HepG2 (cell line): ENCODE data around the gene MED15. TPM values are rescaled to one million over a fixed set of nuclear protein-coding genes. Genes with fewer than 3 reads are reported as not detected.

Experiments used
- ATAC-seq: fragments of 200-7000 bp; cut with Tn5 transposase; 3 replicates; pipeline ENCODE4 v1.9.1; 2020; ENCODE audit warnings: mild to moderate bottlenecking, moderate library complexity
- BruUV-seq: library from RNA; stranded (reverse); fragments of 400-500 nt; replicated peaks from 2 replicates; lab custom pipeline; 2021; lab: Mats Ljungman, UMichigan
- CTCF ChIA-PET: fragments of 300-600 bp; formaldehyde crosslinking; extraction: SDS; loops from one replicate; lab custom pipeline; 2021; ENCODE audit warnings: low total read pairs, inconsistent platforms, low intra/inter-chr PET ratio; lab: Yijun Ruan, JAX
- POLR2A ChIA-PET: fragments of 350-600 bp; sonication (Branson Sonifier 250); formaldehyde crosslinking; loops from one replicate; lab custom pipeline; 2020; ENCODE audit warnings: antibody characterized with exemption, inconsistent platforms; lab: Yijun Ruan, JAX
- DNase-seq: peaks from one replicate; pipeline ENCODE4 v3.0.0-alpha.2; 2015; ENCODE audit warnings: low spot score
- FAIRE-seq: peaks from 3 replicates; lab custom pipeline; 2011; peaks lifted over from hg19 to GRCh38; lab: Jason Lieb, UNC
- H2AFZ ChIP-seq: one replicate; pipeline ENCODE4 v1.6.1; 2011; ENCODE audit warnings: low read length, inconsistent platforms
- H3K27ac ChIP-seq: fragments of 300-600 bp; 3 replicates; pipeline ENCODE4 v1.8.0; 2011; ENCODE audit warnings: mixed run types, mild to moderate bottlenecking, mixed read lengths, low read length, inconsistent platforms; ENCODE audit not compliant: insufficient read depth; ENCODE audit errors: extremely low read length
- H3K27me3 ChIP-seq, 2 experiments: fragments of 200-600 bp in 1 of 2; 2 replicates in 1 of 2; 3 replicates in 1 of 2; pipeline versions ENCODE4 v1.6.0 to v1.8.0; 2011; ENCODE audit warnings: low read length in 2 of 2, mild to moderate bottlenecking in 2 of 2, moderate library complexity in 2 of 2, inconsistent platforms in 1 of 2; ENCODE audit not compliant: insufficient read depth in 2 of 2, control insufficient read depth in 1 of 2
- H3K36me3 ChIP-seq, 2 experiments: fragments of 200-600 bp in 1 of 2; replicated peaks in 1 of 2; 2 replicates in 1 of 2; 3 replicates in 1 of 2; pipeline versions ENCODE4 v1.5.1 to v1.8.0; 2011; ENCODE audit warnings: low read length in 2 of 2, inconsistent platforms in 1 of 2; ENCODE audit not compliant: insufficient read depth in 2 of 2, control insufficient read depth in 1 of 2
- H3K4me1 ChIP-seq: 2 replicates; pipeline ENCODE4 v1.5.1; 2012; ENCODE audit warnings: low read length, inconsistent platforms; ENCODE audit not compliant: insufficient read depth
- H3K4me2 ChIP-seq: 2 replicates; pipeline ENCODE4 v1.6.0; 2011; ENCODE audit warnings: low read depth, low read length, inconsistent platforms
- H3K4me3 ChIP-seq, 3 experiments: fragments of 200-600 bp in 1 of 3; sonication (generic), shearing (Covaris generic) in 1 of 3; replicated peaks in 1 of 3; 2 replicates each; pipeline ENCODE4 v1.5.1; 2011 to 2016; ENCODE audit warnings: low read length in 3 of 3, inconsistent platforms in 2 of 3, low read depth in 2 of 3, mild to moderate bottlenecking in 2 of 3, control low read depth in 1 of 3, mixed read lengths in 1 of 3; ENCODE audit not compliant: insufficient read depth in 1 of 3
- H3K79me2 ChIP-seq: one replicate; pipeline ENCODE4 v1.6.1; 2011; ENCODE audit warnings: low read length, inconsistent platforms; ENCODE audit not compliant: insufficient read depth
- H3K9ac ChIP-seq: 2 replicates; pipeline ENCODE4 v1.6.0; 2011; ENCODE audit warnings: mild to moderate bottlenecking, low read depth, low read length, inconsistent platforms; ENCODE audit not compliant: insufficient read depth
- H3K9me3 ChIP-seq: 2 replicates; pipeline ENCODE4 v1.5.1; 2012; ENCODE audit warnings: mild to moderate bottlenecking, low read length
- H4K20me1 ChIP-seq: 2 replicates; pipeline ENCODE4 v1.6.0; 2011; ENCODE audit warnings: inconsistent platforms, mild to moderate bottlenecking, low read length, moderate library complexity; ENCODE audit not compliant: insufficient read depth
- GMEB2 ChIP-seq: IDR thresholded peaks from 2 replicates; pipeline ENCODE4 v1.6.1; 2016; ENCODE audit warnings: missing biosample characterization, missing genetic modification reagents, low read depth
- GZF1 ChIP-seq: sonication (generic); formaldehyde crosslinking; IDR thresholded peaks from 2 replicates; pipeline ENCODE4 v1.5.1; 2020; ENCODE audit warnings: mild to moderate bottlenecking, missing genetic modification reagents
- HNF4A ChIP-seq: sonication (generic); formaldehyde crosslinking; IDR thresholded peaks from 2 replicates; pipeline ENCODE4 v1.4.0; 2020; ENCODE audit warnings: missing genetic modification reagents
- NAIF1 ChIP-seq: sonication (generic); formaldehyde crosslinking; IDR thresholded peaks from 2 replicates; pipeline ENCODE4 v1.5.0; 2020; ENCODE audit warnings: mild to moderate bottlenecking, missing genetic modification reagents, borderline replicate concordance
- NR2F1 ChIP-seq, 2 experiments: fragments of 450-650 bp in 1 of 2; formaldehyde crosslinking in 1 of 2; IDR thresholded peaks; 2 replicates each; pipeline versions ENCODE4 v1.5.0 to v1.6.1; 2016 to 2020; ENCODE audit warnings: mild to moderate bottlenecking in 1 of 2, missing compliant biosample characterization in 1 of 2, missing genetic modification reagents in 1 of 2, moderate library complexity in 1 of 2
- TBX3 ChIP-seq: fragments of 450-650 bp; IDR thresholded peaks from 2 replicates; pipeline ENCODE4 v1.6.1; 2017; ENCODE audit warnings: antibody characterized with exemption, mild to moderate bottlenecking, inconsistent platforms, borderline replicate concordance
- ZNF256 ChIP-seq: sonication (generic); formaldehyde crosslinking; conservative IDR thresholded peaks from 2 replicates; pipeline ENCODE4 v1.4.0; 2020; ENCODE audit warnings: missing genetic modification reagents
- ZNF713 ChIP-seq: sonication (generic); formaldehyde crosslinking; IDR thresholded peaks from 2 replicates; pipeline ENCODE4 v1.4.0; 2020; ENCODE audit warnings: mild to moderate bottlenecking, missing genetic modification reagents
- ZUFSP ChIP-seq: sonication (generic); formaldehyde crosslinking; IDR thresholded peaks from 2 replicates; pipeline ENCODE4 v1.9.0; 2021; ENCODE audit warnings: missing genetic modification reagents, mild to moderate bottlenecking, borderline replicate concordance
- WGBS: methylation state at CpG from one replicate; pipeline ENCODE4 v1.1.6; 2017; ENCODE audit warnings: low lambda C conversion rate; 5-methylcytosine and 5-hydroxymethylcytosine counted together
- in situ Hi-C: cut with HindIII; loops from 2 replicates; pipeline ENCODE4 v1.10.0; 2017; ENCODE audit warnings: low pct_unique_long_range_greater_than_20kb; ENCODE audit not compliant: extremely low pct_ligation_motif_present
- intact Hi-C: fragments of 100-400 bp; cut with micrococcal nuclease; formaldehyde crosslinking; loops from one replicate; pipeline ENCODE4 v1.10.0; 2022; ENCODE audit not compliant: unreplicated experiment
- polyA plus RNA-seq, 8 experiments: library from polyadenylated mRNA; depleted of rRNA in 3 of 8; stranded (reverse) in 7 of 8; unstranded in 1 of 8; fragments of >200 nt; fragmentation: Illumina TruSeq in 4 of 8; extraction: Trizol in 4 of 8; gene quantifications; 2 replicates each; pipeline versions ENCODE4 v1.2.1 to v1.2.3, GENCODE V29; 2011 to 2016; ENCODE audit warnings: low read depth in 4 of 8, missing spikeins in 1 of 8, mixed read lengths in 1 of 8; ENCODE audit not compliant: insufficient read depth in 1 of 8
- total RNA-seq, 5 experiments: library from RNA; depleted of rRNA; stranded (reverse); fragments of >200 nt; fragmentation: Illumina TruSeq; extraction: Trizol; gene quantifications; 2 replicates each; pipeline ENCODE4 v1.2.3, GENCODE V29; 2016; ENCODE audit warnings: low read depth in 1 of 5
- TF ChIP-seq, protein P1 (sequence below): sonication (generic); formaldehyde crosslinking; IDR thresholded peaks from 2 replicates; pipeline ENCODE4 v1.4.0; 2020; ENCODE audit warnings: missing genetic modification reagents

MED15 gene
- total and polyA plus RNA-seq, 2 of the 13 experiments (the other 11 are each of a cell fraction or from before 2014, with no cell fraction given), result 14.3 to 27.0 TPM

DNA sequence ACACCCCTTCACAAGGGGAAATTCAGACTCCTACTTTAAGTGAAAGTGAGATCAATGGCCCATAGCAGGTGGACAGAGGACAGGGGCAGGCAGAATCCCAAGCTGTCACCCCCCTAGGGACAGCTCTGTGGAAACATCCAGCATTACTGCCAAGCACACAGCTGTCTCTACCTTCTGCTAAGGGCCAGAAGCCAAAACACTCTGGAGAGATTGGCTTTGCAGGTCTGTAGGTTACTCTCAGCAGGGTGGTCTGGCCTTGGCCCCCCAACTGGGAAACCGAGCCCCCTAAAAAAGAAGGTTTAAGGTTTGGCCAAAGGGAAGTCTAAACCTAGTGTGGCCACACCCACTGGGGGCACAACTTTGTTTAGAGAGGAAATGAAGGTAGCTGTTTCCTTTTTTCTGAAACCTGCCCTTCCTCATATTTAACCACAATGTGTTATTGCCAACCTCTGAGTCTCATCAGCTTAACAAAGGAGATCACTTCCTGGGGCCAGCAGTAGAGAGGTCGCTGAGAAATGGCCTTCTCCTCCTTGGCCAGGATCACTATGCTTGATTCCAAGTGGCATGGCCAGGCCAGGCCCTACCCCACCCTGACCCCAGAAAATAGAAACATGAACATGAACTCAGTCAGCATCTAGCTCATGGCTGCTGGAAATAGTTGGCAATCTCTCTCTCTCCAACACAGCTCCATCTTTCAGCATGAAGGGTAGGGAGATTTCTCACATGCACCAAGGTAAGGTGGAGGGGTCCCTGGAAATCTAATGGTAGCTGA lies 43.9 kb upstream of the MED15 start:
- FAIRE-seq (no peak), ATAC-seq (no peak), DNase-seq (no peak)
- TF ChIP-seq ZNF713 (CRISPR knock-in tag) (no peak), NAIF1 (CRISPR knock-in tag) (no peak), TBX3 (no peak), HNF4A (CRISPR knock-in tag) (no peak), ZNF256 (CRISPR knock-in tag) (no peak), GZF1 (CRISPR knock-in tag) (no peak), NR2F1 (CRISPR knock-in tag; IDR thresholded peaks at IDR 0.05) (no peak), ZUFSP (CRISPR knock-in tag) (no peak), GMEB2 (CRISPR knock-in tag) (no peak)
- TF ChIP-seq, protein P1, sequence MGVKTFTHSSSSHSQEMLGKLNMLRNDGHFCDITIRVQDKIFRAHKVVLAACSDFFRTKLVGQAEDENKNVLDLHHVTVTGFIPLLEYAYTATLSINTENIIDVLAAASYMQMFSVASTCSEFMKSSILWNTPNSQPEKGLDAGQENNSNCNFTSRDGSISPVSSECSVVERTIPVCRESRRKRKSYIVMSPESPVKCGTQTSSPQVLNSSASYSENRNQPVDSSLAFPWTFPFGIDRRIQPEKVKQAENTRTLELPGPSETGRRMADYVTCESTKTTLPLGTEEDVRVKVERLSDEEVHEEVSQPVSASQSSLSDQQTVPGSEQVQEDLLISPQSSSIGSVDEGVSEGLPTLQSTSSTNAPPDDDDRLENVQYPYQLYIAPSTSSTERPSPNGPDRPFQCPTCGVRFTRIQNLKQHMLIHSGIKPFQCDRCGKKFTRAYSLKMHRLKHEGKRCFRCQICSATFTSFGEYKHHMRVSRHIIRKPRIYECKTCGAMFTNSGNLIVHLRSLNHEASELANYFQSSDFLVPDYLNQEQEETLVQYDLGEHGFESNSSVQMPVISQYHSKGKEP (CRISPR knock-in tag), result no peak
- no peaks in the 10 kb centered on the region for H3K27me3 ChIP-seq
- H3K4me1 ChIP-seq, result no peaks in the 10 kb centered on the region
- BruUV-seq, result no TSS peak
- H3K9me3 ChIP-seq, result no peaks in the 10 kb centered on the region
- WGBS, result 89% methylated on average over 2 of the region's 2 CpGs
- H3K36me3 ChIP-seq, result peaks cover 1 to 4% of the 10 kb centered on the region in 2 experiments; a peak in 1 of 5 replicates
- ChIA-PET POLR2A (no interaction called here), CTCF (no interaction called here)
- in situ Hi-C loops (no loop called here), intact Hi-C loops (no loop called here)
- H3K79me2 ChIP-seq, result no peaks in the 10 kb centered on the region
- H2AFZ ChIP-seq, result no peak overlapping the region
- H4K20me1 ChIP-seq, result no peaks in the 10 kb centered on the region
- H3K9ac ChIP-seq, result no peak overlapping the region
- H3K4me2 ChIP-seq, result no peak overlapping the region
- no peak overlapping the region for H3K4me3 ChIP-seq
- no peak overlapping the region for H3K27ac ChIP-seq
